Caco-2 (cell line): Measurements from ENCODE around the gene NAGS. TPM values are rescaled to one million over a fixed set of nuclear protein-coding genes. Genes with fewer than 3 reads are reported as not detected.

Experiments used
- BruUV-seq: library from RNA; stranded (reverse); fragments of 400-500 nt; replicated peaks from 2 replicates; lab custom pipeline; 2021; lab: Mats Ljungman, UMichigan
- CTCF ChIA-PET: fragments of 300-600 bp; sonication (Branson Sonifier 250); formaldehyde crosslinking; loops from one replicate; lab custom pipeline; 2022; ENCODE audit warnings: antibody characterized with exemption; lab: Charles Lee
- POLR2A ChIA-PET: fragments of 300-600 bp; sonication (Branson Sonifier 250); formaldehyde crosslinking; loops from one replicate; lab custom pipeline; 2022; ENCODE audit warnings: antibody characterized with exemption; lab: Charles Lee
- DNase-seq, 2 experiments: peaks; one replicate each; pipeline versions ENCODE4 v3.0.0 to v3.0.0-alpha.2; 2020 to 2022
- H3K27me3 ChIP-seq: replicated peaks from 2 replicates; pipeline ENCODE4 v1.6.0; 2011; ENCODE audit warnings: low read length; ENCODE audit not compliant: control insufficient read depth, insufficient read depth
- H3K36me3 ChIP-seq: 2 replicates; pipeline ENCODE4 v1.5.1; 2011; ENCODE audit warnings: low read length; ENCODE audit not compliant: control insufficient read depth, insufficient read depth
- H3K4me1 ChIP-seq: fragments of 250-450 bp; sonication (Bioruptor Pico); 2 replicates; pipeline ENCODE4 v1.5.1; 2020; ENCODE audit warnings: mild to moderate bottlenecking
- H3K4me3 ChIP-seq: 2 replicates; pipeline ENCODE4 v1.5.1; 2011; ENCODE audit warnings: low read depth, mild to moderate bottlenecking, control low read depth, low read length
- H3K9me3 ChIP-seq: fragments of 250-450 bp; sonication (Bioruptor Pico); 2 replicates; pipeline ENCODE4 v1.5.1; 2020; ENCODE audit warnings: mild to moderate bottlenecking, moderate library complexity
- H3K27ac Mint-ChIP-seq: one replicate; pipeline ENCODE4 v1.8.0; 2022; ENCODE audit warnings: mixed read lengths; ENCODE audit not compliant: unreplicated experiment
- H3K27me3 Mint-ChIP-seq: one replicate; pipeline ENCODE4 v1.8.0; 2022; ENCODE audit warnings: mixed read lengths; ENCODE audit not compliant: insufficient read depth, unreplicated experiment
- H3K36me3 Mint-ChIP-seq: one replicate; pipeline ENCODE4 v1.8.0; 2022; ENCODE audit warnings: mild to moderate bottlenecking, mixed read lengths; ENCODE audit not compliant: insufficient read depth, unreplicated experiment
- H3K4me1 Mint-ChIP-seq: one replicate; pipeline ENCODE4 v1.8.0; 2022; ENCODE audit warnings: low read depth, mixed read lengths; ENCODE audit not compliant: unreplicated experiment
- H3K4me3 Mint-ChIP-seq: one replicate; pipeline ENCODE4 v1.8.0; 2022; ENCODE audit warnings: mild to moderate bottlenecking, moderate library complexity, mixed read lengths; ENCODE audit not compliant: unreplicated experiment
- H3K9me3 Mint-ChIP-seq: one replicate; pipeline ENCODE4 v1.8.0; 2022; ENCODE audit warnings: mixed read lengths; ENCODE audit not compliant: unreplicated experiment
- CTCF ChIP-seq, 2 experiments: fragments of 200-600 bp in 1 of 2; IDR thresholded peaks; 1 replicate in 1 of 2; 2 replicates in 1 of 2; pipeline versions ENCODE4 v1.5.1 to v1.8.0; 2011 to 2022; ENCODE audit warnings: antibody characterized with exemption in 1 of 2, control low read depth in 1 of 2, inconsistent platforms in 1 of 2, low read depth in 1 of 2, low read length in 1 of 2, mild to moderate bottlenecking in 1 of 2, moderate library complexity in 1 of 2; ENCODE audit not compliant: insufficient read depth in 1 of 2, severe bottlenecking in 1 of 2, unreplicated experiment in 1 of 2
- intact Hi-C: fragments of 100-400 bp; cut with micrococcal nuclease; formaldehyde crosslinking; loops from one replicate; pipeline ENCODE4 v1.10.0; 2022; ENCODE audit not compliant: unreplicated experiment
- total RNA-seq: library from RNA; stranded (reverse); gene quantifications from 2 replicates; pipeline ENCODE4 v1.2.3, GENCODE V29; 2022

Gene NAGS
- total RNA-seq, 1 experiment from 2014 or later: 0.50 TPM

GRCh38 chr17:44000871-44001460, 3.5 kb upstream of the NAGS start:
- Histone ChIP-seq H3K36me3 (no peaks in the 10 kb centered on the region), H3K9me3 (no peaks in the 10 kb centered on the region), H3K27me3 (peaks cover 3% of the 10 kb centered on the region), H3K4me3 (no peak overlapping the region), H3K4me1 (peaks cover 20% of the 10 kb centered on the region)
- Mint-ChIP-seq H3K9me3 (no peaks in the 10 kb centered on the region), H3K36me3 (peaks cover 5% of the 10 kb centered on the region), H3K27me3 (peaks cover 8% of the 10 kb centered on the region), H3K27ac (no peak overlapping the region), H3K4me1 (no peaks in the 10 kb centered on the region), H3K4me3 (no peak overlapping the region)
- ChIA-PET CTCF (interaction anchor here (1.0 kb wide), 1 partner anchor 57 kb away, joined by 4 read pairs; no protein-coding TSS in a partner anchor), POLR2A (interaction anchor here (0.9 kb wide), 1 partner anchor 54 kb away, joined by 3 read pairs; no protein-coding TSS in a partner anchor)
- intact Hi-C loops: no loop called here
- DNase-seq: no peak
- no TSS peak for BruUV-seq
- no peak for TF ChIP-seq CTCF (IDR thresholded peaks at IDR 0.05; ENCODE audit: insufficient read depth in 1 of 2, low read depth in 1 of 2, low read length in 1 of 2, severe bottlenecking in 1 of 2, unreplicated experiment in 1 of 2)

GRCh38 chr17:44001461-44001920, 2.9 kb upstream of the NAGS start:
- peaks cover 8% of the 10 kb centered on the region for H3K27me3 Mint-ChIP-seq
- no peaks in the 10 kb centered on the region for H3K9me3 Mint-ChIP-seq
- no peaks in the 10 kb centered on the region for H3K36me3 ChIP-seq
- BruUV-seq: no TSS peak
- H3K4me1 Mint-ChIP-seq: no peaks in the 10 kb centered on the region
- DNase-seq: no peak
- no peak for TF ChIP-seq CTCF (IDR thresholded peaks at IDR 0.05; ENCODE audit: insufficient read depth in 1 of 2, low read depth in 1 of 2, low read length in 1 of 2, severe bottlenecking in 1 of 2, unreplicated experiment in 1 of 2)
- H3K27ac Mint-ChIP-seq: no peak overlapping the region
- peaks cover 3% of the 10 kb centered on the region for H3K27me3 ChIP-seq
- H3K9me3 ChIP-seq: no peaks in the 10 kb centered on the region
- no peak overlapping the region for H3K4me3 ChIP-seq
- CTCF ChIA-PET: interaction anchor here (0.6 to 1.0 kb wide), 2 partner anchors 58 to 1474 kb away, joined by 3 to 4 read pairs; no protein-coding TSS in a partner anchor
- intact Hi-C loops: no loop called here
- H3K4me1 ChIP-seq: peaks cover 25% of the 10 kb centered on the region
- H3K36me3 Mint-ChIP-seq: peaks cover 7% of the 10 kb centered on the region
- POLR2A ChIA-PET: interaction anchor here (0.9 kb wide), 1 partner anchor 55 kb away, joined by 3 read pairs; no protein-coding TSS in a partner anchor
- no peak overlapping the region for H3K4me3 Mint-ChIP-seq

GRCh38 chr17:44002141-44002848, 2.1 kb upstream of the NAGS start:
- Mint-ChIP-seq H3K9me3 (no peaks in the 10 kb centered on the region), H3K27ac (no peak overlapping the region), H3K27me3 (peaks cover 8% of the 10 kb centered on the region), H3K4me3 (no peak overlapping the region), H3K4me1 (no peaks in the 10 kb centered on the region), H3K36me3 (peaks cover 15% of the 10 kb centered on the region)
- peaks cover 3% of the 10 kb centered on the region for H3K27me3 ChIP-seq
- POLR2A ChIA-PET: interaction anchor here (0.9 kb wide), 1 partner anchor 56 kb away, joined by 3 read pairs; no protein-coding TSS in a partner anchor
- TF ChIP-seq CTCF (IDR thresholded peaks at IDR 0.05; ENCODE audit: insufficient read depth in 1 of 2, low read depth in 1 of 2, low read length in 1 of 2, severe bottlenecking in 1 of 2, unreplicated experiment in 1 of 2): no peak
- H3K4me1 ChIP-seq: peaks cover 25% of the 10 kb centered on the region
- intact Hi-C loops: no loop called here
- no TSS peak for BruUV-seq
- no peaks in the 10 kb centered on the region for H3K36me3 ChIP-seq
- CTCF ChIA-PET: interaction anchor here (0.6 to 1.0 kb wide), 2 partner anchors 59 to 1475 kb away, joined by 3 to 4 read pairs; no protein-coding TSS in a partner anchor
- no peaks in the 10 kb centered on the region for H3K9me3 ChIP-seq
- no peak for DNase-seq
- H3K4me3 ChIP-seq: no peak overlapping the region
